GM23338 (cell line): ENCODE results near the gene SPATA9.
"Not testable (repeated sequence)": the region's sequence is repeated elsewhere in the genome, so short reads cannot be mapped to it uniquely, and the experiment has no call there.

Experiments
- EZH2 ChIP-seq: fragments of 200-600 bp; sonication (generic); IDR thresholded peaks from one replicate; pipeline ENCODE4 v1.8.0; 2017; ENCODE audit warnings: antibody characterized with exemption, mild to moderate bottlenecking, low read depth; ENCODE audit not compliant: unreplicated experiment
- POLR2AphosphoS5 ChIP-seq: IDR thresholded peaks from 2 replicates; pipeline ENCODE4 v1.6.1; 2016; ENCODE audit warnings: antibody characterized with exemption, low read depth
- TF ChIP-seq, protein P1 (sequence below), 2 experiments: fragments of 200-600 bp in 1 of 2; sonication (generic) in 1 of 2; conservative IDR thresholded peaks; 2 replicates each; pipeline versions ENCODE4 v1.5.1 to v1.6.1; 2016 to 2017; ENCODE audit warnings: antibody characterized with exemption in 2 of 2, low read depth in 2 of 2, mild to moderate bottlenecking in 2 of 2, moderate library complexity in 1 of 2
- TF ChIP-seq, protein P2 (sequence below): IDR thresholded peaks from one replicate; pipeline ENCODE4 v1.6.1; 2018; ENCODE audit warnings: antibody characterized with exemption; ENCODE audit not compliant: unreplicated experiment

DNA sequence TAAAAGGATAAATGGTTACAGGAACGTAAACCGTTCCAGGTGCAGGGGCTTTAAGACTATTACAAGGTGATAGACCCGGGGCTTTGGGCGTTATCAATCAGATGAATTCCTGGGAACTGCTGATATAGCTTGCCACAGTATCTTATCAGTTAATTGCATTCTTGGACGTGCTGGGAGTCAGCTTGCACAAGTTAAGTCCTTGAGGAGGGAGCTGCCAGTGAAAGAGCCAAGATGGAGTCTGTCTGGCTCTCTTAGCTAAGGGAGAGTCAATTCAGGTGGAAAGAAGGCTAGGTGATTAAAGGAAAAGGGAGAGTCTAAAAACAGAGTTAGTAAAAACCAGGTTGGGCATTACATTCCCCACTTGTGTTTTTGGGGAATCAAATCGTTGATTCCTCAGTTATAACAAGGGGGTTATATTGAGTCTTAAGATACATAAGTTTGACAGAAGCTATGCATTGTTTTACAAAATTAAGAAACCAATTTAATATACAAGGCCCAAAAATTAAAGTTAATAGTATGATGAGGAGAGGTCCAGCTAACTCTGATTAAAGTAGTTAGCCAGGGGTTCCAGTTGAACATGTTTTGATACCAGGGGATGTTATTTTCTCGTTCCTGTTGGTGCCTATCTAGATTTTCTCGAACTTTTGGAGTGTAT is 24.9 kb upstream of the SPATA9 start:
- TF ChIP-seq, protein P1, sequence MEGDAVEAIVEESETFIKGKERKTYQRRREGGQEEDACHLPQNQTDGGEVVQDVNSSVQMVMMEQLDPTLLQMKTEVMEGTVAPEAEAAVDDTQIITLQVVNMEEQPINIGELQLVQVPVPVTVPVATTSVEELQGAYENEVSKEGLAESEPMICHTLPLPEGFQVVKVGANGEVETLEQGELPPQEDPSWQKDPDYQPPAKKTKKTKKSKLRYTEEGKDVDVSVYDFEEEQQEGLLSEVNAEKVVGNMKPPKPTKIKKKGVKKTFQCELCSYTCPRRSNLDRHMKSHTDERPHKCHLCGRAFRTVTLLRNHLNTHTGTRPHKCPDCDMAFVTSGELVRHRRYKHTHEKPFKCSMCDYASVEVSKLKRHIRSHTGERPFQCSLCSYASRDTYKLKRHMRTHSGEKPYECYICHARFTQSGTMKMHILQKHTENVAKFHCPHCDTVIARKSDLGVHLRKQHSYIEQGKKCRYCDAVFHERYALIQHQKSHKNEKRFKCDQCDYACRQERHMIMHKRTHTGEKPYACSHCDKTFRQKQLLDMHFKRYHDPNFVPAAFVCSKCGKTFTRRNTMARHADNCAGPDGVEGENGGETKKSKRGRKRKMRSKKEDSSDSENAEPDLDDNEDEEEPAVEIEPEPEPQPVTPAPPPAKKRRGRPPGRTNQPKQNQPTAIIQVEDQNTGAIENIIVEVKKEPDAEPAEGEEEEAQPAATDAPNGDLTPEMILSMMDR (conservative IDR thresholded peaks at IDR 0.05; ENCODE audit: low read depth in 2 of 2): not testable (repeated sequence)
- not testable (repeated sequence) for TF ChIP-seq POLR2AphosphoS5, EZH2
- TF ChIP-seq, protein P2, sequence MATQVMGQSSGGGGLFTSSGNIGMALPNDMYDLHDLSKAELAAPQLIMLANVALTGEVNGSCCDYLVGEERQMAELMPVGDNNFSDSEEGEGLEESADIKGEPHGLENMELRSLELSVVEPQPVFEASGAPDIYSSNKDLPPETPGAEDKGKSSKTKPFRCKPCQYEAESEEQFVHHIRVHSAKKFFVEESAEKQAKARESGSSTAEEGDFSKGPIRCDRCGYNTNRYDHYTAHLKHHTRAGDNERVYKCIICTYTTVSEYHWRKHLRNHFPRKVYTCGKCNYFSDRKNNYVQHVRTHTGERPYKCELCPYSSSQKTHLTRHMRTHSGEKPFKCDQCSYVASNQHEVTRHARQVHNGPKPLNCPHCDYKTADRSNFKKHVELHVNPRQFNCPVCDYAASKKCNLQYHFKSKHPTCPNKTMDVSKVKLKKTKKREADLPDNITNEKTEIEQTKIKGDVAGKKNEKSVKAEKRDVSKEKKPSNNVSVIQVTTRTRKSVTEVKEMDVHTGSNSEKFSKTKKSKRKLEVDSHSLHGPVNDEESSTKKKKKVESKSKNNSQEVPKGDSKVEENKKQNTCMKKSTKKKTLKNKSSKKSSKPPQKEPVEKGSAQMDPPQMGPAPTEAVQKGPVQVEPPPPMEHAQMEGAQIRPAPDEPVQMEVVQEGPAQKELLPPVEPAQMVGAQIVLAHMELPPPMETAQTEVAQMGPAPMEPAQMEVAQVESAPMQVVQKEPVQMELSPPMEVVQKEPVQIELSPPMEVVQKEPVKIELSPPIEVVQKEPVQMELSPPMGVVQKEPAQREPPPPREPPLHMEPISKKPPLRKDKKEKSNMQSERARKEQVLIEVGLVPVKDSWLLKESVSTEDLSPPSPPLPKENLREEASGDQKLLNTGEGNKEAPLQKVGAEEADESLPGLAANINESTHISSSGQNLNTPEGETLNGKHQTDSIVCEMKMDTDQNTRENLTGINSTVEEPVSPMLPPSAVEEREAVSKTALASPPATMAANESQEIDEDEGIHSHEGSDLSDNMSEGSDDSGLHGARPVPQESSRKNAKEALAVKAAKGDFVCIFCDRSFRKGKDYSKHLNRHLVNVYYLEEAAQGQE: not testable (repeated sequence)
